ENCODE results near the gene NUP93.

GRCh38 chr16:56792967-56793366, 63.0 kb downstream of the NUP93 start:
- TF ChIP-seq, protein P1, sequence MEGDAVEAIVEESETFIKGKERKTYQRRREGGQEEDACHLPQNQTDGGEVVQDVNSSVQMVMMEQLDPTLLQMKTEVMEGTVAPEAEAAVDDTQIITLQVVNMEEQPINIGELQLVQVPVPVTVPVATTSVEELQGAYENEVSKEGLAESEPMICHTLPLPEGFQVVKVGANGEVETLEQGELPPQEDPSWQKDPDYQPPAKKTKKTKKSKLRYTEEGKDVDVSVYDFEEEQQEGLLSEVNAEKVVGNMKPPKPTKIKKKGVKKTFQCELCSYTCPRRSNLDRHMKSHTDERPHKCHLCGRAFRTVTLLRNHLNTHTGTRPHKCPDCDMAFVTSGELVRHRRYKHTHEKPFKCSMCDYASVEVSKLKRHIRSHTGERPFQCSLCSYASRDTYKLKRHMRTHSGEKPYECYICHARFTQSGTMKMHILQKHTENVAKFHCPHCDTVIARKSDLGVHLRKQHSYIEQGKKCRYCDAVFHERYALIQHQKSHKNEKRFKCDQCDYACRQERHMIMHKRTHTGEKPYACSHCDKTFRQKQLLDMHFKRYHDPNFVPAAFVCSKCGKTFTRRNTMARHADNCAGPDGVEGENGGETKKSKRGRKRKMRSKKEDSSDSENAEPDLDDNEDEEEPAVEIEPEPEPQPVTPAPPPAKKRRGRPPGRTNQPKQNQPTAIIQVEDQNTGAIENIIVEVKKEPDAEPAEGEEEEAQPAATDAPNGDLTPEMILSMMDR (IDR thresholded peaks at IDR 0.05 in 8 of 11, conservative IDR thresholded peaks at IDR 0.05 in 3 of 11) = no peak
- no peak for TF ChIP-seq POLR2A (IDR thresholded peaks at IDR 0.05)

Measured in spleen (tissue), 7 donors.